Cardiac septum (tissue), 1 donor: Measurements from ENCODE around the gene TADA2A. TPM values are rescaled to one million over a fixed set of nuclear protein-coding genes. Genes with fewer than 3 reads are reported as not detected.
A peak's percentile ranks its signal among the peaks of the same experiment; 100 is the strongest.

Experiments
- DNase-seq: peaks from one replicate; pipeline ENCODE4 v3.0.0-alpha.2; 2020; ENCODE audit warnings: low spot score
- intact Hi-C: fragments of 100-400 bp; cut with DNase I; formaldehyde crosslinking; loops from one replicate; pipeline ENCODE4 v1.14.0; 2022
- long read RNA-seq: library from polyadenylated mRNA; unstranded; transcript quantifications from one replicate; pipeline ENCODE4 v2.0.0, GENCODE V29; 2021
- total RNA-seq: library from RNA; stranded (reverse); fragmentation: NEBNext Ultra II Directional; extraction: Animal tissue kit (Norgen Biotek cat#: 25700); gene quantifications from one replicate; pipeline ENCODE4 v1.2.1, GENCODE V29; 2021
- donor health status: DM: no; HTN: no; CAD: no.

The TADA2A gene
- total RNA-seq, result 18.5 TPM
- long read RNA-seq, full-length matches to known transcripts, result 2 of 7 reads
- long read RNA-seq, partial matches to known transcripts, result 2 of 7 reads
- long read RNA-seq, other reads (novel, unspliced or antisense), result 3 of 7 reads

GRCh38 chr17:37406635-37407461 lies at the start of gene TADA2A, which contains the start of gene ACACA:
Gene TADA2A (plus strand): TSS chr17:37406886. CDS start chr17:37411366, 4,480 bp downstream.
Gene ACACA (minus strand): TSS chr17:37406836. CDS start chr17:37406299, 537 bp downstream.
- DNase-seq, result peak; percentile 87
- intact Hi-C loops, result loop anchor here (5.0 kb wide), 2 partner anchors 50 to 80 kb away; partner anchors contain the start of gene DUSP14

DNA sequence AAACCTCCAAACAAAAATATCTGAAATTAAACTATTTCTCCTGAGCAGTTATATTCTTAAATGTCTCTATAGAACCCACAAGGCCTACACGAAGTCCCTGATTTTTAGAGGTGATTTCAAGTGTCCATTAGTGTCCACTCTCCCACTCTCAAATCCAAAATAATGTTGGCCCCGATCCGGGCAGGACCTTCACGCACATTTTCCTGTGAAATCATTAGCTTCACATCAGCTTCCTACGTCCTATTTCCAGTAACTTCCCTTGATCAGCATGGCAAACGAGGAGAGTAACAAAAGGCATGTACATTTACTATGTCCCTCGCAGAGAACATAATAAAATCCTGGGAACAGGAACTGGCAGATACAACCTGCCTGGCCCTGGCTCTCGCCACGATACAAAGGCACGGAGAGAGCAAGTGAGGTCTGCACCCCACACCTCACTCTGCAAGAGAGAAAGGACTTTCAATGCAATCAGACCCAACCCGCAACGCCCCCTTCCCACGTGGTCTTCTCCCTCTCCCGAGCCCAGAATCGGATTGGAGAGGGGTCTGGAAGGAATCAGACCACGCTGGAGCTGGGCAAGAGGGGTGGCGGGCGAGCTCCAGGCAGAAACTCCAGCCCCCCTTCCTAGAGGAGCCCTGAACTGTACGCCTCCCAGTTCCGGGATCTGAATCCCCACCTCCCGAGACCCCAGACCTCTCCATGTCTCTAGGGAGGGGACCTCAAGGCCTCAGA lies 48.4 kb upstream of the TADA2A start:
- DNase-seq, result no peak
- intact Hi-C loops, result loop anchor here (5.0 kb wide), 1 partner anchor 49 kb away; the partner anchor contains the start of genes ACACA and TADA2A

DNA sequence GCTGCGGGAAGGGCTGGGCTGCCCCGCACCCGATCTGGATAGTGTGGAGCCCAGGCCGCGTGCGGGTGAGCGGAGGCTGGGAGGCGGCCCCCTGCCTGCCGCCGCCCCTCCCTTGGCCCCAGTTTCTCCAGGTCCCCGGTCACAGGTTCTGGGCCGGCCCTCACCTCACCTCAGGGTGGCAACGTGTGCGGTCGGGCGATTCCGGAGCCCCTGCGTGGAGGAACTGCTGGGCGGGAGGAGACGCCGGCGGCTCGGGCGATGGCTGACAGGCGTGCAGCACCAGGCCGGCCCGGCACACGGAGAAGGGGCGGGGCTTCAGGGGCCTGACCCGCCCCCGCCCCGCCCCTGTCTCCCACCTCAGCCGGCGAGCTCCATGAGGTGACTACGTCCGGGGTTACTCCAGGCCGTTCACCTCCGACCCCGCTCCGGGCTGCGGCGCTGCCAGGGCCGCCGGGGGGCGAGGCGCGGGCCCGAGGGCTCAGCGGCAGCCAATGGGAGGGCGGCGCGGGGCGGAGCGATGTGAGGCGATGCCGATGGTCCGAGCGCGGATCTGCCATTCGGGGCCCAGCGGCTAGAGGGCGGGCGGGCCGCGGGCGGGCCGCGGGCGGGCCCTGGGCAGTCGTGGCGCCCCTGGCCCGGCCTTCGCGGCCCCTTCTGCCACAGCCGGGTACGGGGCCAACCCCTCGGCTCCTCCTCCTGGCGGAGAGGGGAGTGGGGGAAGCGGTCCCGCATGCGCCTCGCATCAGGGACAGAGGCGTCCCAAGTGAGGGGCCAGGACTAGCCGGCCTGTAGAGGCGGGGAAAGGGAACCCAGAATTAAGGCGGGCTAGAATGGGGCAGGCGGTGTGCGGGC lies 47.6 kb upstream of the TADA2A start:
- intact Hi-C loops, result loop anchor here (5.0 kb wide), 1 partner anchor 48 kb away; the partner anchor contains the start of genes ACACA and TADA2A

DNA sequence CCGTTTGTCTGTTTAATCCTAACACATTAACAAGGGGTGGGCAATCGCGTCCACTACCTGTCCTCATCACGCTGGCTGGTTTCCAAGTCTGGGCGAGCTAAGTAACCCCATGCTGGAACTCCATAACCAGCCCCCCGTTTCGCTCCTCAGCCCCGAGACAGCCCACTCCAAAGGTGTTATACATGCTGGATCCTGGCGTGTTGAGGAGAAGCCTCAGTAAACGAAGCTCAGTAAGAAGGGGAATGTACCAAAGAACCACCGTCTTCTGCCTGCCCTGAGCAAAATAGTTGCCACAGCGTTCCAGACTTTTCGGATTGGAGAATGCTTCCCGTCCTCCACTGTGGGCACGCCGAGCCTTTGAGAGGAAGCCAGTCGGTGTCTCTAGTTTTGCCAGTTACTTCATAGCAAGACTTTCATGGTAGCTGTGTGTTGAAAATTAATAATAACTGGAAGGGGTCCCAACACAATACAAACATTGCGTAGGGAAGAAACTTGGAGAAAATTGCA lies 47.0 kb upstream of the TADA2A start:
- no peak for DNase-seq
- intact Hi-C loops, result loop anchor here (5.0 kb wide), 1 partner anchor 48 kb away; the partner anchor contains the start of genes ACACA and TADA2A

More for the DNA sequence above, 47.6 kb upstream of the TADA2A start:
- peak; percentile 96 for DNase-seq

GRCh38 chr17:37360632-37361031 lies 46.1 kb upstream of the TADA2A start:
- intact Hi-C loops, result no loop called here
- no peak for DNase-seq

- intact Hi-C loops, result no loop called here
- DNase-seq, result no peak
Observed at GRCh38 chr17:37361543-37361942, 45.1 kb upstream of the TADA2A start.

GRCh38 chr17:37365589-37365988 lies 41.1 kb upstream of the TADA2A start:
- intact Hi-C loops, result no loop called here
- DNase-seq, result no peak

- DNase-seq, result no peak
- intact Hi-C loops, result no loop called here
Observed at GRCh38 chr17:37368577-37368976, 38.1 kb upstream of the TADA2A start.

- intact Hi-C loops, result no loop called here
- no peak for DNase-seq
Observed at GRCh38 chr17:37373530-37374159, 33.0 kb upstream of the TADA2A start.

DNA sequence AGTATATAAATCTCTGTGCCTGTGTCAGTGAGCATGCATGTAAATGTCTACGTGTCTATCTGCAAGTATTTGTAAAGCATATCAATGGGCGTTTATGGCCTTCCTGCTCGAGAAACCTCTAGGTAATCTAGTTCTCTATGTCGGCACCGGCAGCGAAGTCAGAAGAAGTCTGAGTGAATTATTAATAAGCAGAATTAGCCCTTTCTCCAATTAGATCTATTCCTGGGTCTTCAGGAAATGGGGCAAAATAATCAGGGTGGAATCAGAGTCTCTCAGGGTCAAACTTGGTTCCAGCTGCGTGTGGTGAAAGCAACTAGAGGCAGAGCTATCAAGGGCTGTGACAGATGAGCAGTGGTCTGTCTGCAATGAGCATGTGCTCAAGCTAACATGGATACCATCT lies 31.0 kb upstream of the TADA2A start, which contains the start of gene C17orf78:
TSS of gene C17orf78 (plus strand) at position 280 of the 400 bp plus-strand sequence. CDS start at position 388, 108 bp downstream.
- intact Hi-C loops, result no loop called here
- no peak for DNase-seq

DNA sequence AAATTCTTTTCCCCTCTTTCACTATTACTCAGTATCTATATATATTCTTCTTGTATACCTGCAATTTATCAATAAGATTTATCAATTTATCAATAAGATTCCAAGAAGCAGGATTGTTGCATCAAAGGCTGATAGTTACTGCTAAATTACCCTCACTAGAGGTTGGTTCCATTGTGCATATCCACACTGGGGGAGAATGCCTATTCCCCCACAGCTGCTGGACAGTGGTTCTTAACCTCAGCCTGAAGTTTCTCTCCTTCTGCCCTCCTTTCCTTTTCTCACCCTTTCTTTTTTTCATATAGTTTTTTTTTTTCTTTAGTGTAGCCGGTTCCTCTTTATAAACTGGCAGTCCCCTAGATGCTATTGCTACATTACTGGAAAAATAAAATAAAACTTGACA lies 24.6 kb upstream of the TADA2A start:
- intact Hi-C loops, result no loop called here

GRCh38 chr17:37384560-37385149 lies 22.0 kb upstream of the TADA2A start:
- no peak for DNase-seq
- intact Hi-C loops, result no loop called here

More for the DNA sequence above, 24.6 kb upstream of the TADA2A start:
- no peak for DNase-seq

DNA sequence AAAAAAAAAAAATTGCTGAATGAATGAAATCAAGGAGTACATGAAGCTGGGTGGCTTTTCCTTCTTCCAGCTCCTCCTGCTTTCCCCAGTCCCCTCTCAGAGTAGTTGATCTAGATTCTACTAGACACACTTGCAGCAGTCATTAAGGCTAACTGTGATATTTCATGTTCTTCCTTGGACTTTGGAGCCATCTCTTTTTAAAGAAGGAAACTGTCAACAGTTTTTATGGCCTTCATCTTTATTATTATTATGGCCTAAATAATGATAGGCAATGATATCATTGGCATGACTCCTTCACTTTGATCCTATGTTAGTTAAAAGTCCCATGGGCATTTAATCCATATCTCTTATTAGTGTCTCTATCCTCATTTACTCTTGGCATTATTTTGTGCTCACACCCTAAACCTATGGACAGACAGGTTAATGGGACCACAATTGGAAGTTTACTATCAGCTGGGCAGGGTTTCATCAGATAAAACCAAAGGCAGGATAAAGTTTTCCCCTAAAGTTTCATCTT lies 21.2 kb upstream of the TADA2A start:
- intact Hi-C loops, result no loop called here
- DNase-seq, result no peak

GRCh38 chr17:37386462-37386861 lies 20.2 kb upstream of the TADA2A start:
- no peak for DNase-seq
- intact Hi-C loops, result no loop called here

DNA sequence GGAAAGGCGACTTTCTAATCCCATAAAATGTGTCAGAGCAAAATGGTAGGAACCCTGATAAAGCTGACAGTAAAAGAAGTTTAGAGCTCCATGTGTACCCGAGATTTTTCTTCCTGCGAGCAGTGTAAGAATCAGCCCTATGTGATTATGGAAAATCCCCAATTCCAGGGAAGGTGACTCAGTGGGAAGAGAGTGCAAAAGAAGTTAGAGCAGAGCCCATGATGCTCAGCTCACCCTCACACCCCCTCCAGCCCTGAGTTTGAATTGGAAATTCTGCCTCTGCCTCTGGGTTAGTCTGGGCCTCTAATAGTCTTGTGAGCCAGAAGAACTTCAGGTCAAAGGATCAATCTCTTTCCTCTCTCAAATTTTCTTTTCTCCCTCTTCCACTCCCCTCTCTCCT lies 18.4 kb upstream of the TADA2A start:
- intact Hi-C loops, result no loop called here
- no peak for DNase-seq

DNA sequence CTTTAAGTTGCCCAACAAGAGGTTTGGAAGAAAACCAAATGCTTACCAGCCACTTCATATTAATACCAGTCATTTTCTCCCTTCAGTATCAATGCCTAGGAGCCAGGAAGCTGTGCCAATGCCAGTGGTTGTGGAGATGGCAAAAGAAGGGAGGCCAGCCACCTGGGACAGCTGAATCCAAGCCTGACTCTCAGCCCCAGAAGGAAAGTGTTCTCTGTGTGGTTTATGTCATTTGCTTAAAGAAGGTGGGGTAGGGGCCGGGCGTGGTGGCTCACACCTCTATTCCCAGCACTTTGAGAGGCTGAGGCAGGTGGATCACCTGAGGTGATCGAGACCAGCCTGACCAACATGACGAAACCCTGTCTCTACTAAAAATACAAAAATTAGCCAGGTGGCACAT lies 17.5 kb upstream of the TADA2A start:
- no peak for DNase-seq
- intact Hi-C loops, result no loop called here

DNA sequence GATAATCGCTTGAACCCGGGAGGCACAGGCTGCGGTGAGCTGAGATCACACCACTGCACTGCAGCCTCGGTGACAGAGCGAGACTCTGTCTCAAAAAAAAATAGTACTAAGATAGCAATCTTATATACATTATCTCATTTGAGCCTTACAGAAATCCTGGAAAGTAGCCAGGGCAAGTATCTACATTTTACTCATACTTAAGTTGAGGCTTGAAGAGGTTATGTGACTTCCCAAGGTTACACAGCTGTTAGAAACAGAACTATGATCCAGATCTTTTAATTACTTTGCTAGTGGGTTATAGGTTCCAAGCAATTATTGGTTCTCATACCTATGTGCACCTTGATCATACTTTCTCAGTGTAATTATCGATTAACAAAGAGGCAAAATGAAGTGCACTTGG lies 15.5 kb upstream of the TADA2A start:
- intact Hi-C loops, result no loop called here
- no peak for DNase-seq

- DNase-seq, result no peak
- intact Hi-C loops, result no loop called here
Observed at GRCh38 chr17:37392024-37392590, 14.6 kb upstream of the TADA2A start.
